Measurements from ENCODE around the gene GAN. TPM values are rescaled to one million over a fixed set of nuclear protein-coding genes. Genes with fewer than 3 reads are reported as not detected.

Gene GAN
- total and polyA plus RNA-seq, 9 of the 15 experiments (the other 6 are each of a cell fraction or from before 2014, with no cell fraction given): 0.83 to 15.1 (median 5.2) TPM

DNA sequence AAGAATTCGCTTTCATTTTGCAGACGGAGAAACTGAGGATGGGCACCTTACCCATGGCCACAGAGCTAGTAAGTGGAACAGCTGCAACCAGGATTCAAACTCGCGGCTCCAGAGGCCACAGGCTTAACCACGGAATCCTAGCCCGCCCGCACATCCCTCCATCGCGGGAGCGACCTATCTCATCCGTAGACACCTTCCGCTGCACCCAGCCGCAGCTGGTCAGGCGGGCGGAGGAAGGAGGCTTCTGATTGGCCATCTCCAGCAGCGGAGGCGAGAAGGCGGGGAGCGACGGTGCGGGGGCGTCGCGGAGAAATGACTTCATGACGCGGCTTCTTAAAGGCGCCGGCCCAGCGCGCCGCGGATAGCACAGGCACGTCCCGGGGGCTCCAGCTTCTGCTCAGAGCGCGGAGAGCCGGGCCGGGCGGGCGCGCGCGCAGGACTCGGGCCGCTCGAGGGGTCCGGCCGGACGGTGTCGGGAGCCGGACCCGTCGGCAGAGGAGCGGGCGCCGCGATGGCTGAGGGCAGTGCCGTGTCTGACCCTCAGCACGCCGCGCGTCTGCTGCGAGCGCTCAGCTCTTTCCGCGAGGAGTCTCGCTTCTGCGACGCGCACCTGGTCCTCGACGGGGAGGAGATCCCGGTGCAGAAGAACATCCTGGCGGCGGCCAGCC is at the start of gene GAN (continued):
- no peak for TF ChIP-seq RAD21 (CRISPR knock-in tag; conservative IDR thresholded peaks at IDR 0.05 in 1 of 2, IDR thresholded peaks at IDR 0.05 in 1 of 2)
- TF ChIP-seq ZNF77 (CRISPR knock-in tag; IDR thresholded peaks at IDR 0.05): no peak
- TF ChIP-seq ZNF707 (CRISPR knock-in tag; conservative IDR thresholded peaks at IDR 0.05): no peak
- no peak for TF ChIP-seq HNRNPH1 (optimal IDR thresholded peaks at IDR 0.05; ENCODE audit: low read depth, low read length)
- TF ChIP-seq GTF3C2 (IDR thresholded peaks at IDR 0.05; ENCODE audit: borderline replicate concordance, extremely low read depth, insufficient read length): peak; percentile 75
- TF ChIP-seq MECOM (CRISPR knock-in tag; IDR thresholded peaks at IDR 0.05): no peak
- no peak for TF ChIP-seq HDAC3 (IDR thresholded peaks at IDR 0.05; ENCODE audit: borderline replicate concordance, partially characterized antibody)
- TF ChIP-seq, protein P1, sequence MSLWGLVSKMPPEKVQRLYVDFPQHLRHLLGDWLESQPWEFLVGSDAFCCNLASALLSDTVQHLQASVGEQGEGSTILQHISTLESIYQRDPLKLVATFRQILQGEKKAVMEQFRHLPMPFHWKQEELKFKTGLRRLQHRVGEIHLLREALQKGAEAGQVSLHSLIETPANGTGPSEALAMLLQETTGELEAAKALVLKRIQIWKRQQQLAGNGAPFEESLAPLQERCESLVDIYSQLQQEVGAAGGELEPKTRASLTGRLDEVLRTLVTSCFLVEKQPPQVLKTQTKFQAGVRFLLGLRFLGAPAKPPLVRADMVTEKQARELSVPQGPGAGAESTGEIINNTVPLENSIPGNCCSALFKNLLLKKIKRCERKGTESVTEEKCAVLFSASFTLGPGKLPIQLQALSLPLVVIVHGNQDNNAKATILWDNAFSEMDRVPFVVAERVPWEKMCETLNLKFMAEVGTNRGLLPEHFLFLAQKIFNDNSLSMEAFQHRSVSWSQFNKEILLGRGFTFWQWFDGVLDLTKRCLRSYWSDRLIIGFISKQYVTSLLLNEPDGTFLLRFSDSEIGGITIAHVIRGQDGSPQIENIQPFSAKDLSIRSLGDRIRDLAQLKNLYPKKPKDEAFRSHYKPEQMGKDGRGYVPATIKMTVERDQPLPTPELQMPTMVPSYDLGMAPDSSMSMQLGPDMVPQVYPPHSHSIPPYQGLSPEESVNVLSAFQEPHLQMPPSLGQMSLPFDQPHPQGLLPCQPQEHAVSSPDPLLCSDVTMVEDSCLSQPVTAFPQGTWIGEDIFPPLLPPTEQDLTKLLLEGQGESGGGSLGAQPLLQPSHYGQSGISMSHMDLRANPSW (CRISPR knock-in tag; IDR thresholded peaks at IDR 0.05): peak; percentile 70; the same call in 1 of the 2 replicates
- no peak for TF ChIP-seq ZNF551 (CRISPR knock-in tag; IDR thresholded peaks at IDR 0.05)
- TF ChIP-seq ZNF79 (CRISPR knock-in tag; IDR thresholded peaks at IDR 0.05; ENCODE audit: low read depth): no peak
- TF ChIP-seq RBM17 (IDR thresholded peaks at IDR 0.05; ENCODE audit: borderline replicate concordance, low read depth, low read length): no peak
- TF ChIP-seq NONO (IDR thresholded peaks at IDR 0.05; ENCODE audit: low read depth in 2 of 2, low read length in 1 of 2): peak; percentile 59 to 95; a peak in 3 of 4 replicates
- TF ChIP-seq RBM15 (IDR thresholded peaks at IDR 0.05; ENCODE audit: insufficient read depth, low read length): no peak
- 0 out of 2 replicates have a peak, but pooled peaks have one; percentile 29 for TF ChIP-seq ETV5 (CRISPR knock-in tag; IDR thresholded peaks at IDR 0.05; ENCODE audit: low read depth)
- peak; percentile 94 for TF ChIP-seq TBP (optimal IDR thresholded peaks at IDR 0.05; ENCODE audit: low read depth, low read length)
- TF ChIP-seq ELF4 (CRISPR knock-in tag; IDR thresholded peaks at IDR 0.05): no peak
- TF ChIP-seq ID3 (CRISPR knock-in tag; IDR thresholded peaks at IDR 0.05): no peak
- TF ChIP-seq ID3 (tag; IDR thresholded peaks at IDR 0.05): peak; percentile 79; the same call in 1 of the 2 replicates
- no peak for TF ChIP-seq HMGXB4 (CRISPR knock-in tag; IDR thresholded peaks at IDR 0.05)
- TF ChIP-seq MCM5 (IDR thresholded peaks at IDR 0.05; ENCODE audit: low read depth): no peak
